ENCODE measurements around the gene KCNH3.

Gene KCNH3

GRCh38 chr12:49546481-49546880 lies 7.7 kb downstream of the KCNH3 start:
- no peak for DNase-seq

DNA sequence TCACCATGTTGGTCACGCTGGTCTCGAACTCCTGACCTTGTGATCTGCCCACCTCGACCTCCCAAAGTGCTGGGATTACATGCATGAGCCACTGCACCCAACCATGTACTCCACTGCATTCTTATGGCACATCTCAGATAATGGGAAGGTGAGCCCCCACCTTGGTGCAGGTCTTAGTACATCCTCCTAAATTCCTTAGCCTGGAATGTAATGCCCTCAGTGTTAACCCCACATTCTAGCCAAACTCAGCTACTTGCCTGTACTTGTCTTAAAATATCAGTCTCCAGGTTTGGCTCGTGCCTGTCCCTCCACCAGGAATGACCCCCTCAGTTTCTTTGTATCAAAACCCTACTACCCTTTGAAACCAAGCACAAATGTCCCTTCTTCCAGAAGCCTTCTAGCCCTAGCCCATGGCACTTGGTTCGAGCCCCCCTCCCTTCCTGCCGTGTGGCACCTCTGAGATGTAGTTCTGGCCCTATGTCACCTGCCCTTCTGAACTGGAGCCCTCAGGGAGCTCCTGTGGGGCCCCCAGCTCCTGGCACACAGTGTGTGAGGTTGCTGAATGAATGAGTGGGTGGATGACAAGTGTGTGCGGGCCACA lies 8.4 kb downstream of the KCNH3 start:
- DNase-seq: no peak

GRCh38 chr12:49548481-49548821 lies 9.6 kb downstream of the KCNH3 start:
- DNase-seq: no peak

GRCh38 chr12:49548822-49549648 lies 10.2 kb downstream of the KCNH3 start:
- DNase-seq: no peak

- DNase-seq: no peak
Observed at GRCh38 chr12:49549735-49550692, 11.2 kb downstream of the KCNH3 start.

DNA sequence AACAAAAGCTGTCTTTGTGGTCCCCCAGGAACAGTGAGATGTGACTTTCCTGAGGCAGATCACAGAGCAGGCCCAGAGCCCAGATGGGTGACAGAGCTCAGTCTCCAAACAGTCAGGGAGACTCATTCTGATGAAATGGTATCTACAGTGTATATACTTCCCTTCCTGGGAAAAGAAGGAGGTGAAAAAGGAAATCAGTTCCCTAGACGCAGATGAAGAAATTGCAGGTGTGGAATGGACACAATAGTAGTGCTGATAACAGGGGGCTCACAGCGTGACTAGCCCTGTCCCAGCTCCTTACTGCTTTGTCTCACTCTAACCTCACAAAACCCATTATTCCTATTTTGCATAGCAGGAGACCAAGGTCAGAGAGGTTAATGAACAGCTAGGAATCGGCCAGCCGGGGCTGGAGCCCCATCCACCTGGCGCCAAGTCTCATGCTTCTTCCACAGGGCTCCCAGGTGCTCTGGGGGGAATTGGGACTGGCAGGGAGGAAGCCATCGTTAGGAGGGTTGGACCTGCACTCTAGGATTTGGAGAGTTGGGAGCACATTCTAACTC lies 11.9 kb downstream of the KCNH3 start:
- no peak for DNase-seq

DNA sequence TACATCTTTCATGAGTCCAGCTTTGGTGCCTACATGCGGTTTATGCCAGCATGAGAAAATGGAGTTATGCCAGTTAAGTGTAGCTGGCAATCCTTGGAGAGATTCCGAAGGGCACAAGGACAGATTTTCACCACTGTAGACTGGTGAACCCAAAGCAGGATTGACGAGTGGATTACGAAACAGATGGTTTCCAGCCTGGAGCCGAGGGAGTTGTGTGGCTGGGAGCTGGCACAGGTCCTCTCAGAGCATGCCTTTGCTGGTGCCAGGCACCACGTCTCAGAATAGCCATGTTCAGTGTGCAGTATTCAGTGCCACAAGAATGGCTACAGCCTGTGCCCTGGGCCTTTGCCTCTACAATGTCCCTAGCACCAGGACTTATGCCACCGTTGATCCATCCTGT lies 13.2 kb downstream of the KCNH3 start:
- DNase-seq: no peak

DNA sequence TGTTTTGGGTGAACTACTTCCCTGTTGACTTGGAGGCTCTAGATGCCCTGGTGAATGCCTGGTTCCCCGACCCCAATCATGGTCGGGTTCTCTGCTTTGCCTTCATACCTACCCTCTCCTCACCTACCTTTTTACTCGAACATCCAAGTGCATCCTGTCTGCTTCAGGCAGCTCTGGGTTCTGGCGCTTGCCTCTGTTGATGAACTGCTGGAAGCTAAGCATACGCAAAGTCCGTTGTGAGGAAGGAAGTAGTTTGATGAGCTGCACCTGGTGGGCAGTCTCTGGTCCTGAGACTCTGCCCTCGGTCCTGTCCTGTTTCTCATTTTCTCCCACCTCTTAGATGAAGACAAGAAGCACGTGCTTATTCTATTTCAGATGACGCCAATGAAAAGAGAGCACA lies 13.6 kb downstream of the KCNH3 start:
- no peak for DNase-seq

DNA sequence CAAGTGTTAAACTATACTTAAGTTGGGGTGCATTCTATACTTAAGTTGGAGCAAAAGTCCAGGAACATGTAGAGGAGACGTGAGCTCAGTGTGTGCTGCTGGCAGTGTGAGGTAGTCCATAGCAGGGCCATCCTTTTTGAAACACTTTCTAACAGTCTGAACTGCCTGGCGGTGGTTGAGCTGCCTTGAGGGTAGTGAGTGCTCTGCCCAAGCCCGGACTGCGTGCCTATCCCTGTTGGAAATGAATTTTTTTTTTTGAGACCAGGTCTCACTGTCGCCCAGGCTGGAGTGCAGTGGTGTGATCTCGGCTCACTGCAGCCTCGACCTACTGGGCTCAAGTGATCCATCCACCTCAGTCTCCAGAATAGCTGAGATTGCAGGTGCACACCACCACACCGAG lies 14.1 kb downstream of the KCNH3 start:
- no peak for DNase-seq

DNA sequence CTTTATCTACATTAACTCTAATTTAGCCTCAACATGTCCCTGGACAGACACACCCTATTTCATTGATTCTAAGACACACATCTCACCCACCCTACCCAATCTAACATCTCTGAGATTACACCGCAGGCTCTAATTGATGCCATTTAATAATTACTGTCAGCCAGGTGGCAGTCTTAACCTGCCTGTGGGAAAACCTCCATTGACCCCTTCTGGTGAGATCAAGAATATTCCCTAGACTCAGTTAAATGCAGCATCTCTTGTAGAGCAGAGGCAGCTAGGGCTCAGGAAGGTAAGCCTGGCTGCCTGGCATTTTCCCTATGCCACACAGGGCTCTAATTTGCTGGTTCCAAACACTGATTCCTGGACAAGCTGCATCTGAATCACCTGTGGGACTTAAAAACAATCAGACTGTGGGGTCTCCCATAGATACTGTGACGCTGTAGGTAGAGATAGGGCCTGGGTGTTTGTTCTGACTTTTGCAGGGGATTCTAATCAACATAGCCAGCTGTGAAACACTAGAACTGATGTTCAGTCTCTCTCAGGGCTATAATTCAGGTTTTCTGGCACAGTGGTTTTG lies 14.8 kb downstream of the KCNH3 start:
- DNase-seq: no peak

GRCh38 chr12:49554266-49554665 lies 15.4 kb downstream of the KCNH3 start:
- DNase-seq: no peak

DNA sequence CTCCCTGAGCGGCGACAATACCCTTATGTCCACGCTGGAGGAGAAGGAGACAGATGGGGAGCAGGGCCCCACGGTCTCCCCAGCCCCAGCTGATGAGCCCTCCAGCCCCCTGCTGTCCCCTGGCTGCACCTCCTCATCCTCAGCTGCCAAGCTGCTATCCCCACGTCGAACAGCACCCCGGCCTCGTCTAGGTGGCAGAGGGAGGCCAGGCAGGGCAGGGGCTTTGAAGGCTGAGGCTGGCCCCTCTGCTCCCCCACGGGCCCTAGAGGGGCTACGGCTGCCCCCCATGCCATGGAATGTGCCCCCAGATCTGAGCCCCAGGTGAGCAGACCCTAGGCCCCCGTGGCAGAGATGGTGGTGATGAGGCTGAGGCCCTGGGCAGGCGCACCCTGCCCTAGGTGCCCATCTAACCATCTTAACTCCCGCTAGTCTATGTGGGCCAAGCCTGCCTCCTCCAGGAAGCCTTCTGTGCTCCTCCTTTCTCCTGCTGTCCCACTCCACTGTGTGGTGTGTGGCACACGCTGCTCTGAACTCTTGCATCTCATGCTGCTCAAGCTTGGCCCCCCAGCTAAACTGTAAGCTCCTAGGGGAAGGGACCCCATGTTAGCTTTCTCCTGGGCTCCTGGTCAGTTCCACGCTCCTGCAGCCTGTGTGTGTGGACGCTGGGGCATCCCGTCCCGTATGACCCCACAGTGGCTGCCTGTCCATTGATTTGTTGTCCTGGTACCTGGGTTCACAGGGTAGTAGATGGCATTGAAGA lies 17.0 kb downstream of the KCNH3 start:
- no peak for DNase-seq

GRCh38 chr12:49556391-49557186 lies 17.8 kb downstream of the KCNH3 start:
- DNase-seq: no peak

DNA sequence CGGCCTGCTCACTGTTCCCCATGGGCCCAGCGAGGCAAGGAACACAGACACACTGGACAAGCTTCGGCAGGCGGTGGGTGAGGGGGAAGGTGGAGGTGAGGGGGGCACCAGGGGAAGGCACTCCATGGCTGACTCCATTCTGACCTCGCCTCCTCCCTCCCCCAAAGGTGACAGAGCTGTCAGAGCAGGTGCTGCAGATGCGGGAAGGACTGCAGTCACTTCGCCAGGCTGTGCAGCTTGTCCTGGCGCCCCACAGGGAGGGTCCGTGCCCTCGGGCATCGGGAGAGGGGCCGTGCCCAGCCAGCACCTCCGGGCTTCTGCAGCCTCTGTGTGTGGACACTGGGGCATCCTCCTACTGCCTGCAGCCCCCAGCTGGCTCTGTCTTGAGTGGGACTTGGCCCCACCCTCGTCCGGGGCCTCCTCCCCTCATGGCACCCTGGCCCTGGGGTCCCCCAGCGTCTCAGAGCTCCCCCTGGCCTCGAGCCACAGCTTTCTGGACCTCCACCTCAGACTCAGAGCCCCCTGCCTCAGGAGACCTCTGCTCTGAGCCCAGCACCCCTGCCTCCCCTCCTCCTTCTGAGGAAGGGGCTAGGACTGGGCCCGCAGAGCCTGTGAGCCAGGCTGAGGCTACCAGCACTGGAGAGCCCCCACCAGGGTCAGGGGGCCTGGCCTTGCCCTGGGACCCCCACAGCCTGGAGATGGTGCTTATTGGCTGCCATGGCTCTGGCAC lies 18.5 kb downstream of the KCNH3 start:
- no peak for DNase-seq

GRCh38 chr12:49557917-49558215 lies 19.0 kb downstream of the KCNH3 start:
- DNase-seq: peak; percentile 76

DNA sequence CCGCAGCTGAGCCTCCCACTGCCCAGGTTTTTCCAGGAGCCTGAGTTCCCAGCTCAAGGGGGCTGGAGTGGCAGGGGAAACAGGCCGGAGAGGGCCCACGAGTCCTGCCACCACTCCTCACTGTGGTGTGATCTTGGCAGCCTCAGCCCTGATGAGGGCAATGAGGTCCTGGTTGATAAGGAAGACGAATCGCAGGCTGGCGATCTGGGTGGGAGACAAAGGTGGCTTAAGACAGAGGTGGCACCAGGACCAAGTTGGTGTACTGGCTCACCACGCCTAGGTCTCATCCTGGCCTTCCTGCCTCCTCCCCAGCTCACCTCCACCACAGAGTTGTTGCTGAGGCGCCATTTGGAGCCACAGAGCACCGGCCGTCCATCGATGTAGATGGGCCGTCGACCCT lies 19.7 kb downstream of the KCNH3 start:
- DNase-seq: no peak

- no peak for DNase-seq
Observed at GRCh38 chr12:49559011-49559675, 20.3 kb downstream of the KCNH3 start.

- no peak for DNase-seq
Observed at GRCh38 chr12:49560695-49561094, 21.9 kb downstream of the KCNH3 start.

- no peak for DNase-seq
Observed at GRCh38 chr12:49562233-49562632, 23.4 kb downstream of the KCNH3 start.

- no peak for DNase-seq
Observed at GRCh38 chr12:49562831-49563230, 24.0 kb downstream of the KCNH3 start.
